GM23338 (cell line): ENCODE data around the gene ZBTB42.

Experiments
- EZH2 ChIP-seq: fragments of 200-600 bp; sonication (generic); IDR thresholded peaks from one replicate; pipeline ENCODE4 v1.8.0; 2017; ENCODE audit warnings: antibody characterized with exemption, mild to moderate bottlenecking, low read depth; ENCODE audit not compliant: unreplicated experiment
- NANOG ChIP-seq: IDR thresholded peaks from 2 replicates; pipeline ENCODE4 v1.6.1; 2016; ENCODE audit warnings: antibody characterized with exemption, borderline replicate concordance
- TF ChIP-seq, protein P1 (sequence below), 2 experiments: fragments of 200-600 bp in 1 of 2; sonication (generic) in 1 of 2; conservative IDR thresholded peaks; 2 replicates each; pipeline versions ENCODE4 v1.5.1 to v1.6.1; 2016 to 2017; ENCODE audit warnings: antibody characterized with exemption in 2 of 2, low read depth in 2 of 2, mild to moderate bottlenecking in 2 of 2, moderate library complexity in 1 of 2

DNA sequence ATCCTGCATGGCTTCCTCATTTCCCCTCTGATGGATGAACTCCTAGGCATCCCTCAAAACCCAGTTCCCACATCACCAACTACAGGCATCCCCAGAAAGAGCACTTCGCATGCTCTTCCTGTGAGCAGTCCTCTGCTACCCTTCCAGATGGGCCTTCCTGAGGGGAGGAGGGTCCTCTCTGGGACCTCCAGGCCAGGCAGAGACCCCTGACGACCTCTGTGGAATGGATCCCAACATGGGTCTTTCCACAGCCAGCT lies 7.3 kb upstream of the ZBTB42 start:
- TF ChIP-seq, protein P1, sequence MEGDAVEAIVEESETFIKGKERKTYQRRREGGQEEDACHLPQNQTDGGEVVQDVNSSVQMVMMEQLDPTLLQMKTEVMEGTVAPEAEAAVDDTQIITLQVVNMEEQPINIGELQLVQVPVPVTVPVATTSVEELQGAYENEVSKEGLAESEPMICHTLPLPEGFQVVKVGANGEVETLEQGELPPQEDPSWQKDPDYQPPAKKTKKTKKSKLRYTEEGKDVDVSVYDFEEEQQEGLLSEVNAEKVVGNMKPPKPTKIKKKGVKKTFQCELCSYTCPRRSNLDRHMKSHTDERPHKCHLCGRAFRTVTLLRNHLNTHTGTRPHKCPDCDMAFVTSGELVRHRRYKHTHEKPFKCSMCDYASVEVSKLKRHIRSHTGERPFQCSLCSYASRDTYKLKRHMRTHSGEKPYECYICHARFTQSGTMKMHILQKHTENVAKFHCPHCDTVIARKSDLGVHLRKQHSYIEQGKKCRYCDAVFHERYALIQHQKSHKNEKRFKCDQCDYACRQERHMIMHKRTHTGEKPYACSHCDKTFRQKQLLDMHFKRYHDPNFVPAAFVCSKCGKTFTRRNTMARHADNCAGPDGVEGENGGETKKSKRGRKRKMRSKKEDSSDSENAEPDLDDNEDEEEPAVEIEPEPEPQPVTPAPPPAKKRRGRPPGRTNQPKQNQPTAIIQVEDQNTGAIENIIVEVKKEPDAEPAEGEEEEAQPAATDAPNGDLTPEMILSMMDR (conservative IDR thresholded peaks at IDR 0.05; ENCODE audit: low read depth in 2 of 2) = no peak
- TF ChIP-seq NANOG = no peak
- no peak for TF ChIP-seq EZH2
